Peyer's patch (tissue), 4 donors: Measurements from ENCODE around the gene ABLIM1. TPM values are rescaled to one million over a fixed set of nuclear protein-coding genes. Genes with fewer than 3 reads are reported as not detected.
A peak's percentile ranks its signal among the peaks of the same experiment; 100 is the strongest.

Experiments
- DNase-seq, 3 donors: peaks; one replicate each; pipeline ENCODE4 v3.0.0-alpha.2; 2017 to 2019
- H3K27ac ChIP-seq, 4 donors: fragments of 200-600 bp; sonication (generic); one replicate each; pipeline ENCODE4 v1.5.1; 2016 to 2019
- H3K27me3 ChIP-seq, 2 donors: fragments of 200-600 bp; sonication (generic); one replicate each; pipeline ENCODE4 v1.5.1; 2019
- H3K36me3 ChIP-seq, 3 donors: fragments of 200-600 bp; sonication (generic); one replicate each; pipeline ENCODE4 v1.5.1; 2016 to 2019
- H3K4me1 ChIP-seq, 4 donors: fragments of 200-600 bp; sonication (generic); one replicate each; pipeline ENCODE4 v1.5.1; 2016 to 2019
- H3K4me3 ChIP-seq, 4 donors: fragments of 200-600 bp; sonication (generic); 1 replicate in 3 of 4; 2 replicates in 1 of 4; pipeline ENCODE4 v1.5.1; 2016 to 2019; ENCODE audit warnings: mild to moderate bottlenecking in 1 of 4
- H3K9me3 ChIP-seq, 4 donors: fragments of 200-600 bp; sonication (generic); one replicate each; pipeline ENCODE4 v1.5.1; 2016 to 2019; ENCODE audit warnings: mild to moderate bottlenecking in 1 of 4
- CTCF ChIP-seq, 6 experiments: fragments of 450-650 bp in 4 of 6; fragments of 200-600 bp in 2 of 6; sonication (generic) in 1 of 6; IDR thresholded peaks; one replicate each; pipeline ENCODE4 v1.5.1; 2017 to 2019; ENCODE audit warnings: antibody characterized with exemption in 6 of 6, mild to moderate bottlenecking in 3 of 6, moderate library complexity in 1 of 6
- POLR2A ChIP-seq, 2 donors: fragments of 450-650 bp; IDR thresholded peaks; one replicate each; pipeline ENCODE4 v1.5.1; 2017; ENCODE audit warnings: antibody characterized with exemption in 2 of 2, mild to moderate bottlenecking in 2 of 2, moderate library complexity in 2 of 2
- total RNA-seq, 4 donors: library from RNA; depleted of rRNA; stranded (reverse); fragments of >200 nt; gene quantifications; one replicate each; pipeline ENCODE4 v1.1.0, GENCODE V29; 2016

ABLIM1 gene
- total RNA-seq, 4 donors from 2014 or later = 91.6 to 145 (median 121) TPM

DNA sequence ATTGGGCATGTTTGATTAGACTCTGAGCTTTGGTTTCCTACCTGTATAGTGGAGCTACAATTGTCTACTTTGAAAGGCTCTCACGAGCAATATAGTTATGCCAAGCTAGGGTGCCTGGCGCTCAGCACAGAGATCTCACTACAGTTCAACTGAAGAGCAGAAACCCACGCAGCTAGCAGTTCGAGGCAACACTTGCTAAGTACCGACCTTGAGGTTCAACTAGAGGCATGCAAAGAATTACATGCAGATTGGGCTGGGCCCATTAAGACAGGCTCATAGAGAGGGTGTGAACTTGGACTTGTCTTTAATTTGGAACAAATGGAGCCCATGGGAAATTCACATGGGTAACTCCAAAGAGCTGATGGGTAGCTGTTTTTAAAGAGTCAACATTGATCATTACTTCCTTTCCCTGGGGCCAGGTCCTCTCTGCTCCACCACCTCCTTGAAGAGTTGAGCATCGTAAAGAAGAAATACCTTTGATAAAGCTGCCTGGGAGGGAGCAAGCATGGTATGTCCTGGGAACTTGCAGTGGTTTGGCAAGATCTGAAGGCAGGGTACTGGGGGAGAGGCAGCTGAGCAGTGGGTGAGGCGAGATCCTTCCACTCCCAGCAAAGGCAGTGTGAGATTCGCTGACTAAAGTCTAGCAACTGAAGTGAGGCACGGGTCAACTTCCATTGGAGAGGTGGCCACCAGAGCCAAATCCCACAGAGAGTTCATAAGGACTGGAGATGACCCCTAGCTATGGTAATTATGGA, 228.3 kb downstream of the ABLIM1 start:
- Histone ChIP-seq H3K4me3 (no peak overlapping the region), H3K9me3 (no peaks in the 10 kb centered on the region), H3K27me3 (no peaks in the 10 kb centered on the region), H3K36me3 (peaks cover 0 to 4% (median 0%) of the 10 kb centered on the region in 3 donors), H3K27ac (no peak overlapping the region), H3K4me1 (no peaks in the 10 kb centered on the region)
- TF ChIP-seq POLR2A (IDR thresholded peaks at IDR 0.05) = no peak
- TF ChIP-seq CTCF (IDR thresholded peaks at IDR 0.05) = no peak
- DNase-seq = no peak

DNA sequence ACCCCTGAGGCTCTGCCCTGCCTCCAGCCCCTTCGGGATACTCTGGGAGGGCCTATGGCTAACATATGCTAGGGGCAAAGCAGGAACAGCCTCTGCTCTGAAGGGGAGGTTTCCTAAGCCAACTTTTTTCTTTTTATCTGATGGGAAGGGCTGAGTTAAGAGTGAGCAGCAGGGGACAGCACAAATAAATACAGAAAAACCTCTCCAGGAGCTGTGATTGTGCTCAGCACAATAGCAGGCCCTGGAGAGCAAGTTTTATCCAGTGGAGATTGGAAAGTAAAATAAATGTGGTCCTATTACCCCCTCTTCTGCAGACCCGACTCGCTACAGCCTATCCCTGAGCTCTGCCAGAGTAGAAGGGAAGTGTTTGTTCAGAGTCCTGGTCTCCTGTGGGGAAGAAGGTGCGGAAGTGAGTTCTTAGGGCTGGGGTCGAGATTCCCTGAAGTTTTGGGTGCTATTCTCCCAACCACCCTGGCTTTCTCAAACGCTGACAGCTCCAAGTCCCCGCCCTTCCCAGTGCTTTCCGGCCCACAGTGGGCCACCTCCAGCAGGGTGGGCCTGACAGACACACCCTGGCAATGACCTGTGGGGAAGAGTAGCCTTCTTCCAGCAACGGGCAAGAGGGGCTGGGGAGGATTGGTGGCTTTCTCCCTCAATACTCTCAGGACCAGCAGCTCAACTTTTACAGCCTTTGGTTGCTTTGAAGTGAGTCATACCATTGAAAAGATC, 230.8 kb downstream of the ABLIM1 start:
- H3K4me3 ChIP-seq = no peak overlapping the region
- no peaks in the 10 kb centered on the region for H3K27me3 ChIP-seq
- no peaks in the 10 kb centered on the region for H3K36me3 ChIP-seq
- no peak for DNase-seq
- H3K27ac ChIP-seq = no peak overlapping the region
- H3K9me3 ChIP-seq = no peaks in the 10 kb centered on the region
- TF ChIP-seq POLR2A (IDR thresholded peaks at IDR 0.05) (no peak), CTCF (IDR thresholded peaks at IDR 0.05) (no peak)
- H3K4me1 ChIP-seq = no peaks in the 10 kb centered on the region

DNA sequence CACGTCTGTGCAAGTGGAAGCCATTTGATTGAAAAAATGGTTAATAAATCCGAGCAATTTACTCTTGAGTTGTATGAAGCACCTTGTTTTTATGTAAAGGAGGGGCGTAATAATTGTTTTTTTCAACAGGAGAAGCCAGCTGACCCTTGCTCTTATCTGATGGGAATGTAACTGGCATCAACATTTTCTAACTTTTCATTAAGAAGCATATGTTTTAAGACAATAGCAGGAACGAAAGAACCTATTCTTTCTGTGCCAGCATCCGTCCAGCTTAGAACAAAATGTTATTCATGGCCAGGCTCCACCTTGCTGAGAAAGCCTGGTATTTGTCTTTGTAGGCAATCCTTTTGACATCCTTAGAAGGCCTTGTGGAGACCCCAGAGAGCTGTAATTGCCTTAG, 231.6 kb downstream of the ABLIM1 start:
- H3K27ac ChIP-seq = no peak overlapping the region
- no peak for TF ChIP-seq POLR2A (IDR thresholded peaks at IDR 0.05)
- no peak for TF ChIP-seq CTCF (IDR thresholded peaks at IDR 0.05)
- no peaks in the 10 kb centered on the region for H3K27me3 ChIP-seq

DNA sequence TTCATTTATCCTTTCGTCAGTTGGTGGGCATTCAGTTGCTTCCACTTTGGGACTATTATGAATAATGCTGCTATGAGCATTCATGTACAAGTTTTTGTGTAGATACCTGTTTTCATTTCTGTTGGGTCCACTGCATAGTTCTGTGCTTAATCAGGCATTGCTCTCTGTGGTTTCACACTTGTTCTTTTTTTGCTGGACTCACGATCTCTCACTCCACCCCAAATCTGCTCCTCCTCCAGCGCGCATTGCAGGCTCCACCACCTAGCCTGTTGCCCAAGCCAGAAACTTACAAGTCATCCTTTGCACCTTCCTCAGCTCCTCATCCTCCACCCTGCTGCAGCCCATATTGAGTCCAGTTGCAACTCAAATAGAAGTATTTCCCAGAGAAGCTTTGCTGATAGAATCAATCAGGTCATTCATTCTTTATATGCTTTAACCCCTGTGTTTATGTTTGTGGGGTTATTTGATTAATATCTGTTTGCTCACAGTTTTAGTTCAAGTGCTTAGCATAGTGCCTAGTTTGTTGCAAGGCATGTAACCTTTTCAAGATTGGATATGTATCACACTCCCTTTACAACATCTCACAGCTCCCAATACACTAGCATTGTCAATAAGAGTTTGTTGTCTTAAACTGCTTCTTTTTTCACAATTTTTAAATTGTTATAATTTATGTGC, 237.1 kb downstream of the ABLIM1 start:
- Histone ChIP-seq H3K4me3 (no peak overlapping the region), H3K27ac (no peak overlapping the region), H3K36me3 (no peaks in the 10 kb centered on the region), H3K27me3 (no peaks in the 10 kb centered on the region), H3K4me1 (no peaks in the 10 kb centered on the region), H3K9me3 (no peaks in the 10 kb centered on the region)
- TF ChIP-seq POLR2A (IDR thresholded peaks at IDR 0.05) (no peak), CTCF (IDR thresholded peaks at IDR 0.05) (no peak)
- DNase-seq = peak in 1 of 3 donors; percentile 19

More for the DNA sequence above, 231.6 kb downstream of the ABLIM1 start:
- H3K9me3 ChIP-seq = no peaks in the 10 kb centered on the region
- no peak overlapping the region for H3K4me3 ChIP-seq
- H3K36me3 ChIP-seq = no peaks in the 10 kb centered on the region
- DNase-seq = no peak
- no peaks in the 10 kb centered on the region for H3K4me1 ChIP-seq

DNA sequence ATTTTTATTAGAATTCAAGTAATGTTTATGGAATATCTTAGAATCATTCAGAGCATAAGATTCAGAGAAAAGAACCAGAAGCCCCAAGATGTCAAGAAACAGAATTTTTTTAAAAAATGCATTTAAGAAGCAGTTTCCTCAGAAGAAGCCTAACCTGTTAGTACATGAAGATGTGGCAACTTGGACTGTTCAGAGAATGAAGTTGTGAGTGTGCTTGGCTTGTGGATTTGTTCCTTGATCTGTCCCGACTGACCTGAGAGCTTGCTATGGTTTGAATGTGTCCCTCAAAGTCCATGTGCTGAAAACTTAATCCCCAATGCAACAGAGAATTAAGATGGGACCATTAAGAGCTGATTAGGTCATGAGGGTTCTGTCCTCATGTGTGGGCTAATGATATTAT, 240.0 kb downstream of the ABLIM1 start:
- Histone ChIP-seq H3K4me1 (no peaks in the 10 kb centered on the region), H3K4me3 (no peak overlapping the region), H3K36me3 (no peaks in the 10 kb centered on the region), H3K9me3 (no peaks in the 10 kb centered on the region), H3K27ac (no peak overlapping the region), H3K27me3 (no peaks in the 10 kb centered on the region)
- TF ChIP-seq POLR2A (IDR thresholded peaks at IDR 0.05) (no peak), CTCF (IDR thresholded peaks at IDR 0.05) (no peak)
- DNase-seq = no peak
